Measurements from ENCODE around the gene MTCL1.

MTCL1 gene

GRCh38 chr18:8713691-8714090 lies 8.3 kb downstream of the MTCL1 start:
- DNase-seq (ENCODE audit: low spot score): no peak

- DNase-seq (ENCODE audit: low spot score): no peak
These were observed 10.2 kb downstream of the MTCL1 start for GRCh38 chr18:8715599-8715998.

GRCh38 chr18:8717011-8717770 lies 11.8 kb downstream of the MTCL1 start:
- no peak for DNase-seq (ENCODE audit: low spot score)

GRCh38 chr18:8718401-8718913 lies 13.1 kb downstream of the MTCL1 start:
- DNase-seq (ENCODE audit: low spot score): no peak

- DNase-seq (ENCODE audit: low spot score): no peak
These were observed 13.8 kb downstream of the MTCL1 start for GRCh38 chr18:8719192-8719591.

GRCh38 chr18:8720141-8720540 lies 14.8 kb downstream of the MTCL1 start:
- DNase-seq (ENCODE audit: low spot score): no peak

- no peak for DNase-seq (ENCODE audit: low spot score)
These were observed 15.8 kb downstream of the MTCL1 start for GRCh38 chr18:8721094-8721669.

- DNase-seq (ENCODE audit: low spot score): no peak
These were observed 16.4 kb downstream of the MTCL1 start for GRCh38 chr18:8721716-8722115.

- DNase-seq (ENCODE audit: low spot score): no peak
These were observed 17.8 kb downstream of the MTCL1 start for GRCh38 chr18:8722946-8723820.

GRCh38 chr18:8724452-8724851 lies 19.1 kb downstream of the MTCL1 start:
- DNase-seq (ENCODE audit: low spot score): no peak

GRCh38 chr18:8726281-8726680 lies 20.9 kb downstream of the MTCL1 start:
- no peak for DNase-seq (ENCODE audit: low spot score)

- DNase-seq (ENCODE audit: low spot score): peak; percentile 53
These were observed 21.8 kb downstream of the MTCL1 start for GRCh38 chr18:8726963-8727705.

GRCh38 chr18:8730080-8730827 lies 24.9 kb downstream of the MTCL1 start:
- DNase-seq (ENCODE audit: low spot score): no peak

GRCh38 chr18:8732442-8733360 lies 27.3 kb downstream of the MTCL1 start:
- no peak for DNase-seq (ENCODE audit: low spot score)

GRCh38 chr18:8734496-8734895 lies 29.1 kb downstream of the MTCL1 start:
- DNase-seq (ENCODE audit: low spot score): no peak

GRCh38 chr18:8735274-8735673 lies 29.9 kb downstream of the MTCL1 start:
- DNase-seq (ENCODE audit: low spot score): no peak

- no peak for DNase-seq (ENCODE audit: low spot score)
These were observed 35.8 kb downstream of the MTCL1 start for GRCh38 chr18:8741117-8741516.

GRCh38 chr18:8741532-8741931 lies 36.2 kb downstream of the MTCL1 start:
- no peak for DNase-seq (ENCODE audit: low spot score)

GRCh38 chr18:8742387-8743361 lies 37.3 kb downstream of the MTCL1 start:
- DNase-seq (ENCODE audit: low spot score): no peak

Measured in NAMALWA (cell line).